Neural progenitor cell (in vitro differentiated cells): ENCODE data around the gene GOLGA6A.

Experiments used
- EZH2 ChIP-seq: fragments of 200-600 bp; sonication (generic); IDR thresholded peaks from 2 replicates; pipeline ENCODE4 v1.6.1; 2017; ENCODE audit warnings: antibody characterized with exemption, mild to moderate bottlenecking, moderate library complexity
- TF ChIP-seq, protein P1 (sequence below): fragments of 200-600 bp; sonication (generic); IDR thresholded peaks from 2 replicates; pipeline ENCODE4 v1.5.1; 2017; ENCODE audit warnings: antibody characterized with exemption, mild to moderate bottlenecking

DNA sequence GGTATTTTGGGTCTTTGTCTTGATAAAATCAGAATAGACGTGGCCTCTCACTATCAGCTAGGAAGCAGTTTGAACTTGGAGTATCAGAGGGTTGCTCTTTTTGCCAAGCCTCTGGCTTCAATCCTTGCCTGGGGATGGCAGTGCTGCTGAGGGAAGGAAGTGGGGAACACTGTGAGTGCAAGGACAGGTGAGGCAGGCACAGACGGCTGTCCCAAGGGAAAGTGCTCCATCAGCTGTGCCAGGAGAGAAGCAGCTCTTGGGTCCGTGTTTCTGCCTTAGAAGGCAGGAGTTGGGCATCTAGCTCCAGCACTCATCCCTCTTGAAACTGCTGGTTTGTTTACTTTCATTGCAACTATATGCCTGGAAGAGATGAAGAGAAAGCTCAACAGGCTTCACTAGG, 54.7 kb downstream of the GOLGA6A start:
- TF ChIP-seq, protein P1, sequence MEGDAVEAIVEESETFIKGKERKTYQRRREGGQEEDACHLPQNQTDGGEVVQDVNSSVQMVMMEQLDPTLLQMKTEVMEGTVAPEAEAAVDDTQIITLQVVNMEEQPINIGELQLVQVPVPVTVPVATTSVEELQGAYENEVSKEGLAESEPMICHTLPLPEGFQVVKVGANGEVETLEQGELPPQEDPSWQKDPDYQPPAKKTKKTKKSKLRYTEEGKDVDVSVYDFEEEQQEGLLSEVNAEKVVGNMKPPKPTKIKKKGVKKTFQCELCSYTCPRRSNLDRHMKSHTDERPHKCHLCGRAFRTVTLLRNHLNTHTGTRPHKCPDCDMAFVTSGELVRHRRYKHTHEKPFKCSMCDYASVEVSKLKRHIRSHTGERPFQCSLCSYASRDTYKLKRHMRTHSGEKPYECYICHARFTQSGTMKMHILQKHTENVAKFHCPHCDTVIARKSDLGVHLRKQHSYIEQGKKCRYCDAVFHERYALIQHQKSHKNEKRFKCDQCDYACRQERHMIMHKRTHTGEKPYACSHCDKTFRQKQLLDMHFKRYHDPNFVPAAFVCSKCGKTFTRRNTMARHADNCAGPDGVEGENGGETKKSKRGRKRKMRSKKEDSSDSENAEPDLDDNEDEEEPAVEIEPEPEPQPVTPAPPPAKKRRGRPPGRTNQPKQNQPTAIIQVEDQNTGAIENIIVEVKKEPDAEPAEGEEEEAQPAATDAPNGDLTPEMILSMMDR: no peak
- no peak for TF ChIP-seq EZH2
